NT2/D1 (cell line): ENCODE measurements around the gene VEZT.
"Not testable (repeated sequence)": the region's sequence is repeated elsewhere in the genome, so short reads cannot be mapped to it uniquely, and the experiment has no call there.

Source experiments
- DNase-seq: peaks from one replicate; pipeline ENCODE4 v3.0.0-alpha.2; 2011; ENCODE audit warnings: low read depth, low spot score
- H3K27me3 ChIP-seq: 2 replicates; pipeline ENCODE4 v1.6.0; 2011; ENCODE audit warnings: mild to moderate bottlenecking; ENCODE audit not compliant: insufficient read length, insufficient read depth
- H3K36me3 ChIP-seq: 2 replicates; pipeline ENCODE4 v1.6.1; 2011; ENCODE audit warnings: mild to moderate bottlenecking, low read length, mixed read lengths; ENCODE audit not compliant: insufficient read depth, insufficient read length
- H3K4me1 ChIP-seq: 2 replicates; pipeline ENCODE4 v1.5.1; 2011; ENCODE audit not compliant: insufficient read depth, insufficient read length
- H3K4me3 ChIP-seq: 2 replicates; pipeline ENCODE4 v1.5.1; 2011; ENCODE audit warnings: low read depth; ENCODE audit not compliant: insufficient read length
- H3K9ac ChIP-seq: 2 replicates; pipeline ENCODE4 v1.6.0; 2011; ENCODE audit warnings: low read depth; ENCODE audit not compliant: insufficient read length
- H3K9me3 ChIP-seq: 2 replicates; pipeline ENCODE4 v1.5.1; 2011; ENCODE audit warnings: mild to moderate bottlenecking, low read length; ENCODE audit not compliant: insufficient read depth
- SUZ12 ChIP-seq: IDR thresholded peaks from 2 replicates; pipeline ENCODE4 v1.6.1; 2011; ENCODE audit not compliant: insufficient read length, insufficient read depth; ENCODE audit errors: extremely low read depth
- YY1 ChIP-seq: IDR thresholded peaks from 2 replicates; pipeline ENCODE4 v1.6.1; 2011; ENCODE audit not compliant: insufficient read length, insufficient read depth
- ZNF274 ChIP-seq: IDR thresholded peaks from 2 replicates; pipeline ENCODE4 v1.6.1; 2011; ENCODE audit warnings: mild to moderate bottlenecking, low read depth, low read length

Gene VEZT

DNA sequence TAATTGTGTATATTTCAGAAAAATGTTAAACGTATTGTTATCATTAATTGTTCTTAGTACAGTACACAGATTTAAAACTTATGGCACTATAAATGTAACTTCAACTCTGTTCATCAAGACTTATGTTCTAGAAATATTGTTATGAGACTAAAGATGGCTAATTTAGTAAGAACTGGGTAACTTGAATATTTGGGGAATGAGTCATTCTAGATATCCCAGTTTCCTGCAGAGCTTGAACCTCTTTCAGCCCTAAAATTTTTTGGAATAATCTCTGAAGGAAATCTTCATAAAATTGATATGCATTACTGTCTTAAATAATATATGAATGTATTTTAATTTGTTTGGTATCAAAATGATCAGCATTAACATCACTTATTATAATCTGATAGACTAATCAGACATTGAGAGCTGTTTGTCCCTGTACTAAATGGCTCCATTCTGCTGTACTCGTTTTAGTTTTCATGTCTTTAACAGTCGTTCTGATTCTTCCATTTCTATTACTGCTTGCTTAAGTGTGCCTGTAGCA, 87.1 kb downstream of the VEZT start:
- H3K4me3 ChIP-seq = no peak overlapping the region

DNA sequence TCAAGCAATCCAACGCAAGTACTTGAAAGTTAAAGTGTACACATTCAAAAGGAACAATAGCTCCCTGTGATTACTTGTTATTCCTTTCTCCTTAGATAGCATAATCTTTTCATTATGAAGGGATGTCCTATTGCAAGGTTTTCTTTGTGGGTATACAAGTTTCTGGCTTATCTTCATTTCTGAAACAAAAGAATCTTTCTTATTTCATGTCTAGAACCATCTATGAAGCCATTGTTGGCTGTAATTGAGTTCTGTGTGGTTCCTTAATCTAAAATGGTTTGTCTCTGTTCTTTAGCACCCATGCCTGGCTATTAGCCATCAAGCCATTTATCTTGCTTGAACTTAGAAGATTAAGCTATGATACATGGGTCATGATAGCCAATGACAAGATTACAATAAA, 95.0 kb downstream of the VEZT start:
- Histone ChIP-seq H3K36me3 (peaks cover 17% of the 10 kb centered on the region), H3K4me1 (no peaks in the 10 kb centered on the region), H3K4me3 (no peak overlapping the region), H3K9ac (no peak overlapping the region), H3K27me3 (no peaks in the 10 kb centered on the region), H3K9me3 (no peaks in the 10 kb centered on the region)
- DNase-seq = no peak
- TF ChIP-seq SUZ12 (no peak), ZNF274 (no peak)

More for the DNA sequence above, 87.1 kb downstream of the VEZT start:
- TF ChIP-seq ZNF274 (no peak), SUZ12 (no peak), YY1 (no peak)
- Histone ChIP-seq H3K27me3 (no peaks in the 10 kb centered on the region), H3K36me3 (peaks cover 29% of the 10 kb centered on the region), H3K4me1 (no peaks in the 10 kb centered on the region), H3K9ac (no peak overlapping the region), H3K9me3 (no peaks in the 10 kb centered on the region)
- no peak for DNase-seq

DNA sequence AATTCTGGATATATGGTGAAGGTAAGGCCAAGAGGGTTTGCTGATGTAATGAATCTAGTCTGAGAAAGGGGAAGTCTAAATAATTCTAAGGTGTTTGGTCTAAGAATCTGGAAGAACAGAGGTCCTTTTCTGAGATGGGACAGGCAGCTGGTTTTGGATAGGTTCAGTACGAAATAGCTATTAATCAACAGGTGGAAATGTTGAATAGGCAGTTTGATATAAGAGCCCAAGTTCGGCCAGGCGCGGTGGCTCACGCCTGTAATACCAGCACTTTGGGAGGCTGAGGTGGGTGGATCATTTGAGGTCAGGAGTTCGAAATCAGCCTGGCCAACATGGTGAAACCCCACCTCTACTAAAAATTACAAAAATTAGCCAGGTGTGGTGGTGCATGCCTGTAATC, 97.1 kb downstream of the VEZT start:
- not testable (repeated sequence) for DNase-seq, H3K9me3 ChIP-seq, H3K36me3 ChIP-seq, H3K27me3 ChIP-seq, H3K4me3 ChIP-seq, H3K4me1 ChIP-seq, H3K9ac ChIP-seq

DNA sequence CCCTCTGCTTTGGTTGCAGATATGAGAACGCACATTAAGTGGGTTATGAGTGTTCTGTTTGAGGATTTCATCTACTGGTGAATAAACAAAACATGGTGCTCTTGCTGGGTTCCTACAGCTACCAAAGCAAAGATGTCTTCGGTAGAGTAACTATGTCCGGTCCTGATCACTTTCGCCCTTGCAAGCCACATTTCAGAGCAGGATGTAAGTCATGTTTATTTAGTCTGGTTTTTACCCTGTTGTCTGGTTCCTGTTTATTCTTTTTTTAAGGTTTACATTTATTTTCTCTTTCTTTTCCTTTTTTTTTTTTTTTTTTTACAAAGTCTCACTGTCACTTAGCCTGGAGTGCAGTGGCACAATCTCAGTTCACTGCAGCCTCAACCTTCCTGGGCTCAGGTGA, 99.2 kb downstream of the VEZT start:
- H3K9me3 ChIP-seq = no peaks in the 10 kb centered on the region
- H3K9ac ChIP-seq = no peak overlapping the region
- no peaks in the 10 kb centered on the region for H3K27me3 ChIP-seq
- H3K36me3 ChIP-seq = no peaks in the 10 kb centered on the region
- H3K4me1 ChIP-seq = no peaks in the 10 kb centered on the region
- H3K4me3 ChIP-seq = no peak overlapping the region
- no peak for DNase-seq
- TF ChIP-seq SUZ12 (no peak), ZNF274 (no peak), YY1 (no peak)

DNA sequence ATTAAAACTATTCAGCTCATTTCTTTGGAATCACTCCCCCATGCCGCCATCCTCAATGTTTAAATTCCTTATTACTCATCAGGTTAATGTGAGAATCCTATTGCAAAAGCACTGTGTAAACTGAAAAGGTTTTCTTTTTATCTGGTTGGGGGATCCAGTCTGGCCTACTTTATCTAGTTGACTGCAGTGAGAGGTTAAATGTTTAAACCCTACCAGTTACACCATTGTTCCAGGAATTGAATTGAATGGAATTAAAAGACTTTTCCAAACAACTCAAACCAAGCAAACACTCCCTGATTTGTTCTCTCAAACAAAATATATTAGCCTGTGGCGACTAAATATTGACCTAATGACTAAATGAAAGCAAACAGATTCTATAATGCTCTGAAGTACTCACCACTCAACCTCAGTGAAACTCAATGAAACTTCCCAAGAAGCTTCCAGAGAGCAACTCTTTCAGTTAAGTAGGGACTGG, 100.5 kb downstream of the VEZT start:
- TF ChIP-seq YY1 = no peak
- no peak for TF ChIP-seq ZNF274
- TF ChIP-seq SUZ12 = no peak
- Histone ChIP-seq H3K4me3 (no peak overlapping the region), H3K4me1 (no peaks in the 10 kb centered on the region), H3K27me3 (no peaks in the 10 kb centered on the region), H3K9me3 (no peaks in the 10 kb centered on the region), H3K36me3 (no peaks in the 10 kb centered on the region), H3K9ac (no peak overlapping the region)
- no peak for DNase-seq

DNA sequence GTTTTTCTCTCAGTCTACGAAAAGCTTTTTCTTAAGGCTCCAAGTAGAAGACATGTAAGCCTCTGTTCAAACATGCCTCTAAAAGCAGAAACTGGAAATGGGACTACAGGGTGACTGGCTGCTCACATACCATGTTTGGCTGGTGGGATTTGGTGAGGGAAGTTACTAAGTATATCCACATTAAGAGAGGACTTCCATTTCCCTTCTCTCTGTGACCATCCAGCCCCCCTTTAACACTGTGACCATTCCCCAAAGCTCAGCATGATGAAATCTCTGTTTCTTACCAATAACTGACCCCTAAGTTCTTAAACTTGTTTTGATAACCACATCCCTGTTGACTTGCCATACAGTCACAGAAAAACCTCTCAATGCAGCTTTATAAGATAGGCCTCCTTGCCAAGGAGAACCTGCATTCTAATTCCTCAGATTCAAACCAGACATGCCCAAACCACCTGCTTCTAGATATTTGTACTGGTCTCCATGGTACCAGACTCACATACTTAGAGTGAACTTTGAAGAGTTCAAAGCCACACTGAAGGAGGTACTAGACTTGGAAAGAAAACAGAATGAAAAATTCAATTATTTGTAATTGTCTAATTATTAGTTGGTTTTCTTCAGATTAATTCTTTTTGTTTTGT, 102.2 kb downstream of the VEZT start:
- no peaks in the 10 kb centered on the region for H3K36me3 ChIP-seq
- H3K4me3 ChIP-seq = no peak overlapping the region
- no peak for DNase-seq
- no peak overlapping the region for H3K9ac ChIP-seq
- TF ChIP-seq YY1 = no peak
- TF ChIP-seq ZNF274 = no peak
- TF ChIP-seq SUZ12 = no peak
- H3K4me1 ChIP-seq = no peaks in the 10 kb centered on the region
- no peaks in the 10 kb centered on the region for H3K9me3 ChIP-seq
- H3K27me3 ChIP-seq = no peaks in the 10 kb centered on the region

DNA sequence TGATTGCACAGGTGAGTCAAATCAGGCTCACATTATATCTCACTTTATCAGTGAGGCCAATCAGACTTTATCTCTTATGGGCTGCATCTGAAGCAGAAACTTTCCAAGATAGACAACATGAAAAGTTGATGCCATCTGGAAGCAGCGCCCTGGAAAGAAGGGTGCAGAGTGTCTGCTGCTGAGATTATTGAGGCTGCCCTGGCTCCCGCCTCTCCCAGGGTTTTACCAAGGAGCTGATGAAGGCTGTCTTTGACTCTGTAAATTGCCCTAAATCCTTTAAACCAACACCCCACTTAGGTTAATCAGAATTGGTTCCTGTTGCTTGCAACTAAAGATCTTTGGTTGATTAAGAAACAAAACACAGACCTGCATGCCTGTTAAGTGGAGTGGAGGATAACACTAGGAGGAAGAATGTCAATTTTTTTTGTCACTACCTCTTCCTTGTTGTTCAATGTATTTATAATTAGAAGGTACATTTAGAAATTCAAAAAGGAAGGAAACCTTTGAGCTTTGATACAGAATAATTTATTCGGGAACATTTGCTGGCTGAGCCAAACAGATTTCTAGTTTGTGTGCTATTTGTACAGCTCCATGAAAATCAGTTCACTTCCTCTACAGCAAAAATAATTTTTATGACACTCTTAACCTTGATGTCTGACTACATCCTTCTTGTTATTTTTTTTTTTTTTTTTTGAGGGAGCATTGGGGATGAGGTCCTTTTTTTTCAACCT, 104.1 kb downstream of the VEZT start:
- DNase-seq = no peak
- H3K4me1 ChIP-seq = no peaks in the 10 kb centered on the region
- H3K9ac ChIP-seq = no peak overlapping the region

DNA sequence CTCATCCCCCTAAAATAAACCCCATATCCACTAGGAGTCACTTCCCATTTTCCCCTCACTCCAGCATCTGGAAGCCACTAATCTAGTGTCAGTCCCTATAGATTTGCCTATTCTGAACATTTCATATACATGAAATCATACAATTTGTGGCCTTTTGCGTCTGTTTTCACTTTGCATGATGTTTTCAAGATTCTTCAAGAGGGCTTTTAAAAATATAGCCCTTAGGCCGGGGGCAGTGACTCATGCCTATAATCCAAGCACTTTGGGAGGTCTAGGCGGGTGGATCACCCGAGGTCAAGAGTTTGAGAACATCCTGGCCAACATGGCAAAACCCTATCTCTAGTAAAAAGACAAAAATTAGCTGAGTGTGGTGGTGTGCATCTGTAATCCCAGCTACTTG, 104.7 kb downstream of the VEZT start:
- H3K9ac ChIP-seq = no peak overlapping the region
- H3K4me3 ChIP-seq = no peak overlapping the region
- no peak for TF ChIP-seq YY1
- no peak for TF ChIP-seq ZNF274
- no peak for TF ChIP-seq SUZ12
- no peaks in the 10 kb centered on the region for H3K9me3 ChIP-seq
- no peaks in the 10 kb centered on the region for H3K4me1 ChIP-seq
- H3K27me3 ChIP-seq = no peaks in the 10 kb centered on the region
- DNase-seq = no peak
- H3K36me3 ChIP-seq = no peaks in the 10 kb centered on the region

More for the DNA sequence above, 104.1 kb downstream of the VEZT start:
- no peaks in the 10 kb centered on the region for H3K9me3 ChIP-seq
- no peak overlapping the region for H3K4me3 ChIP-seq
- no peaks in the 10 kb centered on the region for H3K36me3 ChIP-seq
- H3K27me3 ChIP-seq = no peaks in the 10 kb centered on the region
- TF ChIP-seq YY1 (no peak), ZNF274 (no peak), SUZ12 (no peak)
